Transverse colon (tissue), 4 donors: ENCODE results near the gene C1QTNF2. TPM values are rescaled to one million over a fixed set of nuclear protein-coding genes. Genes with fewer than 3 reads are reported as not detected.

ENCODE experiments used
- DNase-seq: peaks from one replicate; pipeline ENCODE4 v3.0.0-alpha.2; 2019
- H3K27ac ChIP-seq, 4 donors: fragments of 200-600 bp; sonication (generic); 2 replicates each; pipeline ENCODE4 v1.5.1; 2016 to 2018; ENCODE audit warnings: inconsistent platforms in 4 of 4
- H3K27me3 ChIP-seq: fragments of 200-600 bp; sonication (generic); 2 replicates; pipeline ENCODE4 v1.5.1; 2017; ENCODE audit warnings: inconsistent platforms
- H3K36me3 ChIP-seq, 4 donors: fragments of 200-600 bp; sonication (generic); 2 replicates each; pipeline ENCODE4 v1.5.1; 2017 to 2019; ENCODE audit warnings: inconsistent platforms in 4 of 4
- H3K4me1 ChIP-seq, 4 donors: fragments of 200-600 bp; sonication (generic); 2 replicates each; pipeline ENCODE4 v1.5.1; 2017 to 2020; ENCODE audit warnings: inconsistent platforms in 4 of 4
- H3K4me3 ChIP-seq, 4 donors: fragments of 200-600 bp; sonication (generic); 1 replicate in 1 of 4; 2 replicates in 3 of 4; pipeline versions ENCODE4 v1.5.1 to v1.6.1; 2017 to 2019; ENCODE audit warnings: inconsistent platforms in 4 of 4
- H3K9me3 ChIP-seq, 2 donors: fragments of 200-600 bp; sonication (generic); 2 replicates each; pipeline ENCODE4 v1.5.1; 2017 to 2019; ENCODE audit warnings: inconsistent platforms in 2 of 2
- EP300 ChIP-seq: sonication (generic); formaldehyde crosslinking; IDR thresholded peaks from one replicate; pipeline ENCODE4 v1.6.1; 2017; ENCODE audit warnings: antibody characterized with exemption, low read depth
- POLR2A ChIP-seq: fragments of 450-650 bp; IDR thresholded peaks from one replicate; pipeline ENCODE4 v1.6.1; 2016; ENCODE audit warnings: antibody characterized with exemption, mild to moderate bottlenecking, moderate library complexity
- POLR2AphosphoS5 ChIP-seq, 3 donors: sonication (generic); formaldehyde crosslinking; IDR thresholded peaks; one replicate each; pipeline ENCODE4 v1.6.1; 2016; ENCODE audit warnings: antibody characterized with exemption in 3 of 3
- WGBS, 2 donors: methylation state at CpG; one replicate each; pipeline ENCODE4 v1.1.5; 2018; ENCODE audit warnings: low coverage in 1 of 2; 5-methylcytosine and 5-hydroxymethylcytosine counted together
- in situ Hi-C, 4 donors: fragments of 200-750 bp; cut with MboI; loops; one replicate each; pipeline versions ENCODE4 v1.15.0 to v1.15.1; 2017; ENCODE audit warnings: low sequenced_read_pairs in 3 of 4, low pct_ligation_motif_present in 1 of 4, low pct_unique_long_range_greater_than_20kb in 1 of 4
- intact Hi-C: fragments of 100-400 bp; cut with DNase I; formaldehyde crosslinking; loops from one replicate; pipeline ENCODE4 v1.15.1; 2023; ENCODE audit warnings: low total_unique reads
- total RNA-seq, 4 donors: library from RNA; depleted of rRNA; stranded (reverse); fragments of >200 nt; gene quantifications; one replicate each; pipeline ENCODE4 v1.1.0, GENCODE V29; 2016
- TF ChIP-seq, protein P1 (sequence below), 5 experiments: fragments of 200-600 bp in 3 of 5; fragments of 450-650 bp in 2 of 5; sonication (generic) in 3 of 5; IDR thresholded peaks; 1 replicate in 2 of 5; 2 replicates in 3 of 5; pipeline ENCODE4 v1.5.1; 2016 to 2017; ENCODE audit warnings: antibody characterized with exemption in 5 of 5, inconsistent platforms in 3 of 5, mild to moderate bottlenecking in 2 of 5, moderate library complexity in 1 of 5

The C1QTNF2 gene
- total RNA-seq, 4 donors from 2014 or later, result 0.41 to 2.2 (median 0.79) TPM; not detected in 1

DNA sequence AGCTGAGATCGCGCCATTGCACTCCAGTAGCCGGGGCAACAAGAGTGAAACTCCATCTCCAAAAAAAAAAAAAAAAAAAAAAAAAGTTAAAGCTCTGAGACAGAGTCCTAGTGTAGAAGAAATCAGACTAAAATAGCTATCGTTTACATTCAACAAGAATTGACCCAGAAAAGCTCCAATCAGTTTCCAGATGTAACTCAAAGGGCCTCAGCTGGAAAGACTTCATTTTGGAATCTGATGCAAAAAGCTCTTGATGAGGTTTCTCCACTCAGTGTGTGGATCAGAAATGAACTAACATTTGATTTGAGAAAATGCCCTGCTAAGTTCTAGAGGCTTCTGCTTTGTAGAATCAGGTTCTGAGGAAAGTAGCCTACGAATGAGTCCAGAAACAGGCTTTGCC lies 7.2 kb upstream of the C1QTNF2 start:
- DNase-seq, result no peak
- in situ Hi-C loops (no loop called here), intact Hi-C loops (no loop called here)
- 78 to 79% methylated on average over 4 to 5 of the region's 5 CpGs for WGBS, 2 donors
- no peak overlapping the region for H3K27ac ChIP-seq
- no peak overlapping the region for H3K4me3 ChIP-seq
- H3K4me1 ChIP-seq, result no peaks in the 10 kb centered on the region
- TF ChIP-seq, protein P1, sequence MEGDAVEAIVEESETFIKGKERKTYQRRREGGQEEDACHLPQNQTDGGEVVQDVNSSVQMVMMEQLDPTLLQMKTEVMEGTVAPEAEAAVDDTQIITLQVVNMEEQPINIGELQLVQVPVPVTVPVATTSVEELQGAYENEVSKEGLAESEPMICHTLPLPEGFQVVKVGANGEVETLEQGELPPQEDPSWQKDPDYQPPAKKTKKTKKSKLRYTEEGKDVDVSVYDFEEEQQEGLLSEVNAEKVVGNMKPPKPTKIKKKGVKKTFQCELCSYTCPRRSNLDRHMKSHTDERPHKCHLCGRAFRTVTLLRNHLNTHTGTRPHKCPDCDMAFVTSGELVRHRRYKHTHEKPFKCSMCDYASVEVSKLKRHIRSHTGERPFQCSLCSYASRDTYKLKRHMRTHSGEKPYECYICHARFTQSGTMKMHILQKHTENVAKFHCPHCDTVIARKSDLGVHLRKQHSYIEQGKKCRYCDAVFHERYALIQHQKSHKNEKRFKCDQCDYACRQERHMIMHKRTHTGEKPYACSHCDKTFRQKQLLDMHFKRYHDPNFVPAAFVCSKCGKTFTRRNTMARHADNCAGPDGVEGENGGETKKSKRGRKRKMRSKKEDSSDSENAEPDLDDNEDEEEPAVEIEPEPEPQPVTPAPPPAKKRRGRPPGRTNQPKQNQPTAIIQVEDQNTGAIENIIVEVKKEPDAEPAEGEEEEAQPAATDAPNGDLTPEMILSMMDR (IDR thresholded peaks at IDR 0.05), result no peak
- no peak for TF ChIP-seq POLR2AphosphoS5 (IDR thresholded peaks at IDR 0.05)
- TF ChIP-seq EP300, result no peak
- no peak for TF ChIP-seq POLR2A
- no peaks in the 10 kb centered on the region for H3K9me3 ChIP-seq
- H3K36me3 ChIP-seq, result no peaks in the 10 kb centered on the region
- peaks cover 3% of the 10 kb centered on the region for H3K27me3 ChIP-seq

DNA sequence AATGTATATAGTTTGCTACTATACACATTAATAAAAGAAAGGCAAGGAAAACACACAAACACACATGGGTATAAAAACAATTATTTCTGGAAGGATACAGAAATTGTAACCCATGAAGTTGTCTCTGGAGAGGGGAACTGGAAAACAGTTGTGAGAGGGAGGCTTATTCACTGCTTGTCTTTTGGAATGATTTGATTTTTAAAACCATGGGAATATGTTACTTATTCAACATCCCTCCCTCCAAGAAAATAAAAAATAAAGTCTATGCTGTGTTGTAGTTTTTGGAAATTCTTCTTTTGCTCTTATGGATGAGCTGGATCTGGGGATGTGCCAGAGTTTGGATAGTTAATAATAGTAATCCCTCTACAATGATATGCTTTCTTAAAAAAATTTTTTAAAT lies 6.0 kb upstream of the C1QTNF2 start:
- no peaks in the 10 kb centered on the region for H3K36me3 ChIP-seq
- in situ Hi-C loops, result no loop called here
- H3K27ac ChIP-seq, result no peak overlapping the region
- no peak overlapping the region for H3K4me3 ChIP-seq
- H3K9me3 ChIP-seq, result no peaks in the 10 kb centered on the region
- H3K4me1 ChIP-seq, result no peaks in the 10 kb centered on the region
- DNase-seq, result no peak
- intact Hi-C loops, result no loop called here
- H3K27me3 ChIP-seq, result peaks cover 3% of the 10 kb centered on the region
- TF ChIP-seq, protein P1 (IDR thresholded peaks at IDR 0.05), result no peak
- TF ChIP-seq POLR2A, result no peak
- no peak for TF ChIP-seq EP300
- no peak for TF ChIP-seq POLR2AphosphoS5 (IDR thresholded peaks at IDR 0.05)

DNA sequence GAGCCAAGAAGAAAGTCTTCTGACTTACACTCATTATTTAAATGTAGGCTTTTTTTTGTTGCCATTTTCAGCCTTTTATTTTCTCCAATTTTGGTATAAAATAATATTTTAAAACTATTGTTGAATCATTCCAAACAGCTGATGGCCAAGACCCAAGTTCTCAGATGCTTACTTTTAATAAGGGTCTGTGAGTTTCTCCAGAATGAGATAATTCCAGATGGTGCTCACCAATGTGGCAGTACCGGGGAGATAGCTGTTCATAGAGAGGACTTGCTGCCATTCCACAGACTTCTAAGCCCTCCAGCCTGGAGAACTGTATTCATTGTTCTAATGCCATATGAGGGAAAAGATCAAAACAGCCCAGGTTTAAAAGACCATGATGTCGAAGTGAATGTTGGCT lies 5.3 kb upstream of the C1QTNF2 start:
- TF ChIP-seq, protein P1 (IDR thresholded peaks at IDR 0.05), result no peak
- DNase-seq, result no peak
- Histone ChIP-seq H3K27me3 (peaks cover 3% of the 10 kb centered on the region), H3K36me3 (no peaks in the 10 kb centered on the region), H3K4me1 (no peaks in the 10 kb centered on the region), H3K27ac (no peak overlapping the region), H3K4me3 (no peak overlapping the region), H3K9me3 (no peaks in the 10 kb centered on the region)
- 68 to 74% methylated on average over 2 of the region's 2 CpGs for WGBS, 2 donors
- in situ Hi-C loops (no loop called here), intact Hi-C loops (no loop called here)

DNA sequence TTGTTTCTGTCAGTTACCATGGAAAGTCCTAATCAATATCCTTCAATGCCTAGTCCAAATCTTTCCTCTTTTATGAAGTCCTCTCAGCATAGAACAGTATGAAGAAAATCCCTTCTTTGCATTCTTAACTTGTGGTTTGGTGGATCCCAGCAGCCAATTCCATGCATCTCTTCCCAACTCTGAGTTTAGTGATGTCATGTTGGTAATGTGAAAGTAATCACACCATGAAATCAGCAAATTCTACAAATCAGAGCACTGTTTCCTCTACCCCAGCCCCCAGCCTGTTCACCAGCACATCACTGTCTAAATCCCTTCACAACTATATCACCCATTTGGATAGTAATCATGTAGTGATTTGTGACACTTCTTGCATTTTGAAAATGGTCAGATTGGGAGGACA lies 4.7 kb upstream of the C1QTNF2 start:
- H3K4me1 ChIP-seq, result peaks cover 0 to 1% (median 0%) of the 10 kb centered on the region in 4 donors
- no peaks in the 10 kb centered on the region for H3K9me3 ChIP-seq
- H3K27ac ChIP-seq, result no peak overlapping the region
- intact Hi-C loops, result no loop called here
- in situ Hi-C loops, result no loop called here
- H3K27me3 ChIP-seq, result peaks cover 3% of the 10 kb centered on the region
- no peaks in the 10 kb centered on the region for H3K36me3 ChIP-seq
- no peak overlapping the region for H3K4me3 ChIP-seq
- TF ChIP-seq POLR2A, result no peak
- TF ChIP-seq, protein P1 (IDR thresholded peaks at IDR 0.05), result no peak
- no peak for DNase-seq
